EH (cell line): ENCODE results near the gene PRKAB1.
"Not testable (repeated sequence)": the region's sequence is repeated elsewhere in the genome, so short reads cannot be mapped to it uniquely, and the experiment has no call there.

ENCODE experiments used
- DNase-seq: peaks from one replicate; pipeline ENCODE4 v3.0.0-alpha.2; 2015; ENCODE audit warnings: low read depth

Gene PRKAB1

DNA sequence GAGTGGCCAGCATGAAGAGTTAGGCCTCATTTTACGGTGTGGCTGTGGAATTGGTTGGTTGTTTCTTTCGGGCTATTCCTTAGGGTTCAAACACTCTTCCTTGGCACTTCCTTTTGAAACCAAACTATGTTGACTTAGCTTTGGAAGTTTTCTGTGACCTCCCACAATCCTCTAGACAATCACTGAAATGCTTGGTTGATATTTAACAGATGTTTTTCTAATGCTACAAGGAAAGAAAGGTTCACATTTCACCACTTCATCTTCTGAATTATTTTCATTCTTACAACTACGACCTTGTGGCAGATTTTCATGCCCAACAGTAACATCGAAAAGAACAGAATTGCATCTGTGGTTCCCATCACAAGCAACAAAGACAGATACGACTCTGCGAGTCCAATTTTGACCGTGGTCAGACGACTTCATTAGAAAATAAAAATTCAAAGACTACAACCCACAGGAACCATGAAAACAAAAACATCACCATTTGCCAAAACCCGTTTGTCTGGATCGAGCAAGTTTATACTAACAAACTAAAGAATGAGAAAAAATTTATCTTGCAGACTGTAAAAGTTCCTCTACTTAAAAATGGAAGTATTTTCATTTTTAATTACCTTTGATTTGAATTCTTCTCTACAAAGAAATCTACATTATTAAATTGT, 16.9 kb downstream of the PRKAB1 start:
- DNase-seq, result peak; percentile 40

DNA sequence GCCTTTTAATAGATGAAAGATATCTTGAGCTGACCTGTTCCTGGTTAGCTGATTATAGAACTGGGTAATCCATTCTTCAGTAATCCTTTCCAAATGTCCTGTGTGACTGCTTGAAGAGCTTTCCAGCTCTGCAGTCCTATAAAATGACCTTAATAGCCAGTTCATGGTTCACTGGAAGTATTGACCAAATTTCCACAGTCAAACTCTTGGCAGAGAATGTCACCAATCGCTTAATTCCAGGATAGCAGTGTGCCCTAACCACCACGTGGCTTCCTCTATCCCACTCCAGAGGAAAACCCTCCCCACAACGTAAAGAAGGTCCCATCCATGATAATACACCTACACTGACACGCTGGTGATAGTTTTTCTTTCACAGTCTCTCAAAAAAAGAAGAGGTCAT, 17.4 kb downstream of the PRKAB1 start:
- no peak for DNase-seq

DNA sequence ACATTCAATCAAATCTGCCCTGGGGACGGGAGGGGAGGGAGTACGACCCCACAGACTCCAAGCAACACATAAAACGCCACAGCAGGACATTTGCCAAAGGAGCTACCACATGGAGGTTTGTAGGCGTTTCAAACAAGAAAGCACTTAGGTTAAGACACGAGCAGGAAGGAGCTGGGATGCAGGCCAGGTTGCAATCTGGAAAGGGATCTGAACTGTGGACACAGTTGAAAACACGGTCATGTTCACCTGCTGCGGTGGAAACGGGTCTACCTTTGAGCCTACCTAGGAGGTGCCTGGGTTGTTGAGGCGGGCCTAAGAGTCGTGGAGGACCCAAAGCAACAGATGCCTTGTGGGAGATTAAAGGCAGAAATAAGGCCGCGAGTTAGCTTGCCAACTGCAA, 18.4 kb downstream of the PRKAB1 start:
- DNase-seq, result no peak

DNA sequence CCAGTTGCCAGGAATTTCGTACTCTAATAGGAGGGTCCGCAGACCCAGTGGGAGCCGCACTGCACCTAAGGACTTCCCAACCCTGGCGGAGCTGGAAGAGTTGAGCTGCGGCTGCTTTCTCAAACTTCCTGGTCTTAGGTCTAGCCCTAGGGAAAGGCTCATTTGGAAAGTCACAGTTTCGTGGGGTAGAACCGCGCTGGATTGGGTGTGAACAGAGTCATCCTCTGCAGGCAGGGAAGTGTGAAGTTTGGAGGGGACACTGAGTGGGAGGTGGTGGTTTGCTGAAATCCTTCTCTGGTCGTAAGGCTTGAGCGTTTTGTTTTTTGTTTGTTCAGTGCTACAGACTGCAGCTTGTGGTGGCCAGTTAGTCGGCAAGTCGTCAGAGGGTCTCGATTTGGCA, 18.8 kb downstream of the PRKAB1 start:
- no peak for DNase-seq

DNA sequence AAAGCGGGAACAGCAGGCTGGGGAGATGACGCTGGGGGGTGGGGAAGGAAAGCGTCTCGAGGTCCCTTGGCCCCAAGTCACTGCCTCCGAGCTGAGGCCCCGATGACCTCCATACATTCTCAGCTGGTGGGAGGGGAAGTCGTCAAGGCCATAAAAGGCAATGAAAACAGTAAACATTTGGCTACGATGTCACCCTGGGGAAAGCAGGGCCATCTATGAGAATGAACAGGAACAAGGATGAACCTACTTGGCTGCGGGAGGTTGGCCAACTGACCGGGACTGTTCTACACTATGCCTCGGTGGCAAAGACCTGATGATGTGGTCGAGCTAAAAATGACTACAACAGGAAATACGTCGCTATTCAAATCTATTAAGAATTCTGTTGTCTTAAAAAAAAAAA, 19.5 kb downstream of the PRKAB1 start:
- DNase-seq, result no peak

DNA sequence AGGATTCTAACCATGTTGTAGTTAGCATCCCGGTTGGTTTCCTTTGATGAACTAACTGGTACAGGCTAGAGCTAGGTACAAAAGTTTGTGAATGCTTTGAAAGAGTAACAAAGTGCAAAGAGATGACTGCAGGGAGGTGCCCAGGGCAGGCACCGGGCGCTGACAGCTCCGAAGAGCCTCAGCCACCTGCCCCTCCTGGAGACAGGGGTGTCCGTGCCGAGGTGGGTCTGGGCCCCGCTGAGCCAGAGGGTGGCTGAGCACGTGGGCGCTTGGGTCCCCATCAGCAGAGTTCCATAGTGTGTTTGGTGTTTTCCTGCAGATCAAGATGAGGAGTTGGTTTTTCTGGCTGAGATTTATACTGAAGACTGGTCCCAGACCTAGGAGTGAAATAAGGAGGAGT, 19.9 kb downstream of the PRKAB1 start:
- no peak for DNase-seq

DNA sequence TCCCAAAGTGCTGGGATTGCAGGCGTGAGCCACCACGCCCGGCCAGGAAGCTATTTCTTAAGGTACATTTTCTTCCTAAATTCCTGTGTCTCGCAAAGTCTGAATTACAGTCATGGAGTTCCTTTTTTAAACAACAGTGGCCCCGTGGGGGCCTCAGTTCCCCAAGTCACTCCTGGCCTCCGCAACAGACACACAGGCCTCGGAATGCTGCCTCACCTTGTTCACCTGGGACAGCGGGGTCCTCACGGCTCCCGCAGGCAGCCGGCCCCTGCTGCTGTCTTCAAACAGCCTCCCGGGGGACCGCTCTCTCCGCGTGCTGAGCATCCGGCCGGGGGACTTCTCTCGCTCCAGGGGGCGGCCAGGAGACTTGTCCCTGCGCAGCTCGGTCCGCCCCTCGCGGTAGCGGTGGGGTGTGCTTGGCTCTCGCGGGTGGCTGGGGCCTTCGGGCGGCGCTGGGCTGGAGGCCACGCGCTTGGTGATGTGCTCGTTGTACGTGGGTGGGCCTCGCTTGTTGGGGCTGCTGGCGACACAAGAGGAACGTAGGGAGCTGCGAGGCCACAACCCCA, 22.1 kb downstream of the PRKAB1 start:
- no peak for DNase-seq

DNA sequence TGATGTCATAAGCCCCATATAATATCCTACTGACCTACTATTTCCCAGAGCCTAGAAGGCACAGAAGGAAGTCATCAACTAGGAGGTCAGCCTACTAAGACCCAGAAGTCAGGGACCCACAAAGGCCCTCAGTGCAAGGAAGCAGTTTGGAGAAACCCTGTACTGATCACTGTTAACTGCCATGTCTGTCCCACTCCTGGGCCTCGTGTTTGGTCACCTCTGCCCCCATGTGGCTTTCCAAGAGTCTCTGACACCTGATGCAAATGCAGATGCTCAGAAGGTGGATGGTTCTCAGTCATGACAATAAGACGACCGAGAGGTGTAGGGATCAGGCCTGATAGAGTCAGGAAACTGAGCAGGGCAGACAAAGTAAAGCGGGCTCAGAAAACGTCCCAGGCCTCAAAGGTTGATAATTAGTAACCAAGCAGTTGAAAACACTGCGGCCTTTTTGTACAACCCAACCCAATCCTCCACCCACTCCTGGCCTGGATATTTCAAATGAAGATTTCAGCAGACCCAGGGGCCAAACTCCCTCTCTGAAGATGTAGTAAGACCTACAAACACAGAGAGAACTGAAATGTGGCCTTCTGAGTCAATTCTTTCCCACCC, 23.4 kb downstream of the PRKAB1 start:
- DNase-seq, result no peak

DNA sequence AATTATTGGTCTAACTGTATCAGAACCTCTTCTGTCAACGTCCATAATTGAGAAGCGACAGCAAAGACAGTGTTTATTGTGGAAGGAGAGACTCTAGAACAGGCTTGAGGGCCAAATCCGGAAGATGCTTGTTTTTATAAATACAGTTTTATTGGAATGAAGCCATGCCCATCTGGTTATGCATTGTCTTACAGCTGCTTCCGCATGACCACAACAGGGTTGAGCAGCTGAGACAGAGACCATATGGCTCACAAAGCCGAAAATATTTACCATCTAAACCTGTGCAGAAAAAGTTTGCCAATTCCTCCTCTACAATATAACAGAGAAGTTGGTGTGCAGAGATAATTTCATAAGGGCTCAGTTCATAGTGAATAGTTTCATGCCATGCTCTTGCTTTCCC, 24.5 kb downstream of the PRKAB1 start:
- no peak for DNase-seq

DNA sequence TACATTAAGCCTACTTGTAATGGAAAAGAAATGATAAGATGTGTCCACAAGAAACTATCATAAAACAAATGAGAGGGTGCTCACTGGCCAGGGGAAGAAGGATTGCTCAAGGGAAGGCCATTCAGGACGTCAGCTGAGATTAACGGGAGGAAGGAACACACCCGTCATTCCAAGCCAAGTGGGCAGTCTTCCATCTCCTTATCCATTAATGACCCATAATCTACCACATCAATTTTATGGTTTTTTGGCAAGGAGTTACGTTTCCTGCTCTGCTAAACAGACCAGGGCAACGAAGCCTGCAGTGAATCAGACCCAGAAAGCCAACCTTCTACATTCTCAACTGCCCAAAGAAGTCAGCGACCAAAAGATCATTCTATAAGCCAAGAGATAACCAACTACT, 25.1 kb downstream of the PRKAB1 start:
- DNase-seq, result peak; percentile 98

DNA sequence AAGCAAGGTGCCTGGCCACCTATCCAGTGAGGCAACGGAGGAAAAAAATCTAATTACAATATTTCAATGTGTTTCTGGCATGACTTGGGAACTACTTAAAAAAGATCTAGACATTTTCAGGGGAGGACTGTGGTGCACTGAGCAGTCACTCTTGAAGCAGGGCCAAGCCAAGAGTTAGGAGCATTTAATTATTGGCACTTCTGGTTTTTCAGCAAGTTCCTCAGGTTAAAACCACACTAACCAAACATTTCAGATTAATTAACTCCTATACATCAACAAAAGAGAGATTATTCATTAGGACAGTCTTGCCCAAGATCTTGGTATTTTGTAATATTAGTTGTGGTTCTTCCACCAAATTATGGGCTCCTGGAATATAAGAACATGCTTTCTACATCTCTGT, 25.6 kb downstream of the PRKAB1 start:
- no peak for DNase-seq

DNA sequence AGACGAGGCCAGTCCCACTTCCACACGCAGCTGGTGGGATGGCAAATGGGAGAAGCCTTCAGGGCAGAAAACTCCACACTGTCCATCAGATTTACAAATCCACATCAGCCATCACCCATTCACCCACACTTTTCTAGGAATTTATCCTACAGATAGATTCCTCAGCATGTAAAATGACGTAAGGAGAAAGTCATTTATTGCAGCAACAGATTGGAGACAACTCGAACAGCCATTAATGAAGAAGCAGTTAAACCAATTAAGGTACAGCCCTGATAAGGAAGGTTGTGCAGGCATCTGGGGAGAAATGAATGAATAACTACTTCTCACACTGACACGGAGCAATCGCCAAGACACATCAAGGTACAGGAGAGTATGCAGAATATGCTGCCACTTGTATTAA, 26.2 kb downstream of the PRKAB1 start:
- DNase-seq, result no peak

DNA sequence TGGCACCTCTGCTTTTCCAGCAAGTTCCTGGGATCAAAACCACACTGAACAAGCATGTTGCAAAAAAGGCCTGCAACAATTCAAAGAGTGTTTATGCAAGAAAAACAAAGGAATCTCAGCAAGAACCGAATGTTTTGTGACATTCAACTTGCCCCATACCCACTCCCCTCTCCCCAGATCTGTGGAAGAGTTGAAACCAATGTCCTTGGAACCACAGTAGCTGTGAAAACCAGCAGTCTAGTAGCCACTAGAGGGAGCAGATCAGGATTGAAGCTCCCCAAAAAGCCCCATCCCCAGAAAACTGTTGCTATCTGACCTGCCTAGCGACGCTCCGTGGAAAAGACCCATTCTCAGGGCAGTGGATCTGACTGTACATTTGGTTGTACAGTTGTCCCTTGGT, 27.1 kb downstream of the PRKAB1 start:
- DNase-seq, result no peak

DNA sequence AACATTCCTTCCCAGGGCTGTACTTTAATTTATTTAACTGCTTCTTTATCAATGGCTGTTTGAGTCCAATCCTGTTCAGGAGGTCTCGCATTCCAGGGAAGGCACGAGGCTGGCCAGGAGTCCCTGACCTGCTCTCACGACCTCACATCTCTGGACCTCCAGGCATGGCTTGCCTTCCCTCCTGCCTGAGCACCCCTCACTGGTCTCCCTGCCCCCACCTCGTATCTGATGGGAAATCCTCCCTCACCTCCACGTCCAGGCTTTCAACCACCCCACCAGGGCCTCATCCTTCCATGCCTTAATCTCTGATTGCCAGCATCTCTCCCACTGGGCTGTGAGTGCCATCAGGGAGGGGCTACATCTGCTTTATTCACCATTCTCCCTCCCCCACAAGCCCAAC, 29.0 kb downstream of the PRKAB1 start:
- no peak for DNase-seq

DNA sequence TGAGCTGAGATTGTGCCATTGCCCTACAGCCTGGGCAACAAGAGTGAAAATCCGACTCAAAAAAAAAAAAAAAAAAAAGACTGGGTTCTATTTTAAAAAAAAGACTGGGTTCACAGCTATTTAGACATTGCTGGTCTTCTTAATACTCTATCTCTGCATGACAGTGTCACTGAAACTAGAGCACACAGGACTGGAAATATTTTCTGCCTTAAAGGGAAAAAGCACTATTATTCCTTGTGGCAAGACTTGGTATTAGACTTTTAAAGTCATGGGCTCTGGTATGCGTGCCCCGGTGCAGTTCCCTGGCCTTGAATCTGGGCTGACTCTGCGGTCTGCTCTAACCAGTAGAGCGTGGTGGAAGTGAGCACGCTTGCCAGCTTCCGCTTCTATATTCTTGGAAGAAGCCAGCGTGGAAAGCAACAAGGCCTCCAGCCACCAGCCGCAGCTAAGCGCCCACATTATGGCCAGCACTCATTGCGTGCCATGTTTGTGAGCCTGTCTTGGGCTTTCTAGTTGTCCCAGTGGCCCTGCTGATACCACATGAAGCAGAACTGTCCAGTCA, 31.3 kb downstream of the PRKAB1 start:
- DNase-seq, result no peak

DNA sequence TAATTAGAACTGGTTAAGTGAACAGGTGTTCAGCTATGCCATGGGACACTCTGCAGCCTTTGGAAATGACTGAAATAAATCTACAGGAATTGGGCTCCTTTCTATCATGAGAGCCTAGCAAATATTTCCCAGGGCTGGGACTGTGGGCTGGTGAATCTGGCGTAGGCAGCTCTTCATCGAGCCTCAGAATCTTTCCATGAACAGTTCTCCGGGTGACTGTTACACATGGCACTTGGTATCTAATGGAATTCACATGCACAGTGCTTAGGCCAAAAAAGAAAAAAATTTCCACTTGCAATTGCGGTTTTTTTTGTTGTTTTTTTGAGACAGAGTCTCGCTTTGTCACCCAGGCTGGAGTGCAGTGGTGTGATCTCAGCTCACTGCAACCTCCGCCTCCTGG, 32.1 kb downstream of the PRKAB1 start:
- peak; percentile 79 for DNase-seq

DNA sequence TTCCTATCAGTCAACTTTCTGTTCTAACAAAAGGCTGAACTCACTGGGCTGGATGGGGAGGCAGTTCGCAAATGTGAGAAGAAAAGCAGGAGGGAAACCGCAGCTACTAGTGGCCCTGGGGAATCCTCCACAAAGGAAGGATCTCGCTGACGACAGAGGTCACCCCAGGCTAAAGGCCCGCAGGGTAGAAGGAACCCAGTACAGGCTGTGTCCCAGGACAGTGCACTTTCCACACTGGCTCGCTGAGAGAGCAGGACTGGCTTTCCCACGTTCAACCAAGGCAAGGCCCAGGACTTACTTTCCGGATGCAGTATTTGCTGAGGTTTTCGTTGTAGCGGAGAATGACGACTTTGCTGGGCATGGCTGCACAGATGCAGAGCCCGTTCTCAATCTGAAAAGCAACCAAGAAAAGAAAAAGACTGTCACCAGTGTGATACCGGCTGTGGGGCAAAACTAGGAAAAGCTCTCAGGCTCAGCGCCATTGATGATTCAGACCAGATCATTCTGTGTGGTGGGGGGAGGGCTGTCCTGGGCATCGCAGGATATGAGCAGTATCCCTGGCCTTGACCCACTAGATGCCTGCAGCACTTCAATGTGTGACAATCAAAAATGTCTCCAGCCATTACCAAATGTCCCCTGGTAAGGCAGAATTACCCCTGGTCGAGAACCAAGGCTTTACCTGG, 36.3 kb downstream of the PRKAB1 start:
- peak; percentile 72 for DNase-seq

DNA sequence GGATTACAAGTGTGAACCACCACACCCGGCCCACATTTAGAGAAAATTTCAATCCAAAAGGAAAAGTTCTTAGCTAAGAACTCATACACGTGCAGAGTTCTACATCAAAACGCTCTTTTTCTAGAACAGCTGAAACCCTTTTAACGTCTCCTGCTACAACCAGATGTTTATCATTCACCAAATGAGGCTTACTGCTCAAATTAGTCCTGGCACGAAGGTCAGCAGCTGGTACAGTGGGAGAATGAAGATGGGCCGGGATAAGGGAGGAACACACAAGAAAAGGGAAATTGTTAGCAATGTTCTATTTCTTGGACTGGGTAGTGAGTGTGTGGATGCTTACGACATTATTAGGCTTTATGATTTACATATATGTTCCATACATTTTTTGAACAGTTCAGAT, 37.2 kb downstream of the PRKAB1 start:
- DNase-seq, result no peak

DNA sequence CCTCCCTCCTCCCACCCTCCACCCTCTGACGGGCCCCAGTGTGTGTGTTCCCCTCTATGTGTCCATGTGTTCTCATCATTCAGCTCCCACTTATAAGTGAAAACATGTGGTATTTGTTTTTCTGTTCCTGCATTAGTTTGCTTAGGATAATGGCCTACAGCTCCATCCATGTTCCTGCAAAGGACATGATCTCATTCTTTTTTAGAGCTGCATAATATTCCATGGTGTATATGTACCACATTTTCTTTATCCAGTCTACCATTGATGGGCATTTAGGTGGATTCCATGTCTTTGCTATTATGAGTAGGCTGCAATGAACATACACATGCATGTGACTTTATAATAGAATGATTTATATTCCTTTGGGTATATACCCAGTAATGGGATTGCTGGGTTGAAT, 38.5 kb downstream of the PRKAB1 start:
- not testable (repeated sequence) for DNase-seq

DNA sequence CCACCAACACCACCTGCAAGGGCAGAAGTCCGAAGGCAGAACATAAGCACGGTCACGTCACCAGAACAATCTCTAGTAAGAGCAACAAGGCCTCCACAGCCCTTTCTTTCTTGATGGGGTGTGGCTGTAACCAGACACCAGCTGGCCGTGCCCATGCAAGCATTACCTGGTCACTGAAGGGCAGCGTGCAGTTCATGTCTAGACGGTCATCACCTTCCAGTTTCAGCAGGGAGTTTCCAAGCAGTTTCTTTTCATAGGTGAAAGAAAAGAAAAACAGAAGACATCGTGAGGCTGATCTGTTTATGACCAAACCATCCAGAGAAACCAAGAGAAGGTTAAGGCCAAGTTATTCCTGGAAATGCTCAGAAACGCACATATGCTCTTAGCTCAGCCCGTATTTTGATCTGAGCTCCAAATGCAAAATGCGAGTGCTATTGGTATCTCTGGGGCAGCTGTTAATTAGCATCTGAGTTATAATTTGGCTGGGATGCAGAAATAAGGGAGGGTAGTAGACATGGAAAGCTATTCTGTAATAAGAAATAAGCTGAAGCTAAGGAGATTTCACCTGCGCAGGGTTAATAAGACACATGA, 42.5 kb downstream of the PRKAB1 start:
- no peak for DNase-seq

DNA sequence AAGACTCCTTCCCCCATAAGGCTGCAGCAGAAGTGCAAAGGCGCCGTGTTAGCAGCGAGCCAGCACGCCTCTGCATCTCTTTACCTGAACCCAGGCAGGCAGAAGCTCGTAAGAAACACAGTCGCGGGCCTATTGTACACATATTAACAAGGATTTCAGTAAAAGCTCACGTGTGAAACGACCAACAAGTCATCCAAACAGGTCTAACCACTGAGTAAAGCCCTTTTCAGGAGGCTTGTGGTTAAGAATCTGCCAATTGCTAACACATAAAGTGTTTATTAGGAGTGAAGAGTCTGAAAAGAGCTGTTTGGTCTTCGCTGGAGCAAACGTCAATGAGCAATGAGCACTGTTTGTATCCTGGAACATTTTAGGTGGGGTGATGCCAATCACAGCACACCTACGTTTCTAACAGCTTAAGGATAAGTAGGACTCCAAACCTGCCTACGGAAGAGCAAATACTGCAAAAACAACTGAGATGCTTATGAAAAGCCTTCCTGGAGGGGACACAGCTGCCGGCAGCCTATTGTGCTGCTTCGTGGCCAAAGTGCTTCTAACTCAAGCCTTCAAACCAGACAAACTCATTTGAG, 43.1 kb downstream of the PRKAB1 start:
- no peak for DNase-seq

DNA sequence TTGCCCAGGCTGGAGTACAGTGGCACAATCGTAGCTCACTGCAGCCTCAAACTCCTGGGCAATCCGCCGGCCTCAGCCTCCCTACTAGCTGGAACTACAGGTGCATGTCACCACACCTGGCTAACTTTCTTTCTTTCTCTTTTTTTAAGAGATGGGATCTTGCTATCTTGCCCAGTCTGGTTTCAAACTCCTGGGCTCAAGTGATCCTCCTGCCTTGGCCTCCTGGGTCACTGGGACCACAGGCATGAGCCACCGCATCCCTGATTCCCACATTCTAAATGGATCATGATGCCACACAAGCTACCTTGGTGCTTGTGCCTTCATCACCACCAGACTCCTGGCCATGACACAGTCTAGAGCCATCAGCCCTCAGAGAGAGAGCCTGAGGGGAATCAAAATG, 43.8 kb downstream of the PRKAB1 start:
- DNase-seq, result no peak
